Measurements from ENCODE around the gene EEIG1. TPM values are rescaled to one million over a fixed set of nuclear protein-coding genes. Genes with fewer than 3 reads are reported as not detected.

The EEIG1 gene
- total RNA-seq, 1 donor: 15.5 TPM

- no peak overlapping the region for H3K4me3 ChIP-seq (ENCODE audit: low read depth, low read length)
- DNase-seq (ENCODE audit: low read depth): no peak
- no peak for TF ChIP-seq CTCF (IDR thresholded peaks at IDR 0.05; ENCODE audit: insufficient read depth, low read depth, low read length)
Measured at GRCh38 chr9:127975376-127976315, 5.1 kb downstream of the EEIG1 start.

- no peak for TF ChIP-seq CTCF (IDR thresholded peaks at IDR 0.05; ENCODE audit: insufficient read depth, low read depth, low read length)
- H3K4me3 ChIP-seq (ENCODE audit: low read depth, low read length): no peak overlapping the region
- DNase-seq (ENCODE audit: low read depth): peak; percentile 33
Measured at GRCh38 chr9:127974769-127975261, 6.0 kb downstream of the EEIG1 start.

- H3K4me3 ChIP-seq (ENCODE audit: low read depth, low read length): no peak overlapping the region
- DNase-seq (ENCODE audit: low read depth): no peak
- TF ChIP-seq CTCF (IDR thresholded peaks at IDR 0.05; ENCODE audit: insufficient read depth, low read depth, low read length): no peak
Measured at GRCh38 chr9:127974001-127974768, 6.6 kb downstream of the EEIG1 start.

- no peak for DNase-seq (ENCODE audit: low read depth)
- TF ChIP-seq CTCF (IDR thresholded peaks at IDR 0.05; ENCODE audit: insufficient read depth, low read depth, low read length): no peak
- no peak overlapping the region for H3K4me3 ChIP-seq (ENCODE audit: low read depth, low read length)
Measured at GRCh38 chr9:127973169-127974000, 7.4 kb downstream of the EEIG1 start.

- H3K4me3 ChIP-seq (ENCODE audit: low read depth, low read length): no peak overlapping the region
- TF ChIP-seq CTCF (IDR thresholded peaks at IDR 0.05; ENCODE audit: insufficient read depth, low read depth, low read length): no peak
- no peak for DNase-seq (ENCODE audit: low read depth)
Measured at GRCh38 chr9:127972236-127972871, 8.4 kb downstream of the EEIG1 start.

Measured in fibroblast of villous mesenchyme (primary cell).